Muscle layer of colon (tissue), 2 donors: ENCODE results near the gene CACFD1.

Experiments
- H3K27ac ChIP-seq: one replicate; pipeline ENCODE4 v1.7.0; 2013; ENCODE audit warnings: low read depth, mild to moderate bottlenecking, low read length, moderate library complexity
- H3K27me3 ChIP-seq, 2 donors: one replicate each; pipeline ENCODE4 v1.7.0; 2013; ENCODE audit warnings: low read length in 2 of 2, mild to moderate bottlenecking in 2 of 2; ENCODE audit not compliant: insufficient read depth in 2 of 2, control insufficient read depth in 1 of 2
- H3K36me3 ChIP-seq: one replicate; pipeline ENCODE4 v1.7.0; 2013; ENCODE audit warnings: mild to moderate bottlenecking, low read length; ENCODE audit not compliant: insufficient read depth
- H3K4me1 ChIP-seq: one replicate; pipeline ENCODE4 v1.7.0; 2013; ENCODE audit warnings: mild to moderate bottlenecking, low read length; ENCODE audit not compliant: insufficient read depth
- H3K4me3 ChIP-seq, 2 donors: one replicate each; pipeline ENCODE4 v1.7.0; 2013; ENCODE audit warnings: low read length in 2 of 2, low read depth in 1 of 2, mild to moderate bottlenecking in 1 of 2, moderate library complexity in 1 of 2
- H3K9ac ChIP-seq: one replicate; pipeline ENCODE4 v1.7.0; 2013; ENCODE audit warnings: low read length
- H3K9me3 ChIP-seq: one replicate; pipeline ENCODE4 v1.7.0; 2013; ENCODE audit warnings: mild to moderate bottlenecking, low read length
- donor health status: abdominal sarcoma.
- donor health status: Adenocarcinoma of cecum.

CACFD1 gene

GRCh38 chr9:133427658-133428348 lies 32.0 kb upstream of the CACFD1 start:
- Histone ChIP-seq H3K4me1 (no peaks in the 10 kb centered on the region), H3K36me3 (no peaks in the 10 kb centered on the region), H3K27me3 (peaks cover 9 to 25% of the 10 kb centered on the region in 2 donors), H3K4me3 (no peak overlapping the region), H3K9ac (no peak overlapping the region), H3K9me3 (no peaks in the 10 kb centered on the region), H3K27ac (no peak overlapping the region)

GRCh38 chr9:133428617-133429101 lies 31.1 kb upstream of the CACFD1 start:
- Histone ChIP-seq H3K9me3 (no peaks in the 10 kb centered on the region), H3K4me1 (no peaks in the 10 kb centered on the region), H3K27me3 (peaks cover 9 to 25% of the 10 kb centered on the region in 2 donors), H3K9ac (no peak overlapping the region), H3K36me3 (no peaks in the 10 kb centered on the region), H3K4me3 (no peak overlapping the region), H3K27ac (no peak overlapping the region)

GRCh38 chr9:133429214-133429613 lies 30.6 kb upstream of the CACFD1 start:
- Histone ChIP-seq H3K27ac (no peak overlapping the region), H3K9ac (no peak overlapping the region), H3K9me3 (no peaks in the 10 kb centered on the region), H3K4me3 (no peak overlapping the region), H3K4me1 (no peaks in the 10 kb centered on the region), H3K27me3 (peaks cover 9 to 25% of the 10 kb centered on the region in 2 donors), H3K36me3 (no peaks in the 10 kb centered on the region)

- no peak overlapping the region for H3K27ac ChIP-seq
- H3K9ac ChIP-seq: no peak overlapping the region
- no peaks in the 10 kb centered on the region for H3K9me3 ChIP-seq
- H3K4me3 ChIP-seq: no peak overlapping the region
- no peaks in the 10 kb centered on the region for H3K4me1 ChIP-seq
- H3K36me3 ChIP-seq: no peaks in the 10 kb centered on the region
- peaks cover 9 to 25% of the 10 kb centered on the region in 2 donors for H3K27me3 ChIP-seq
Observed at GRCh38 chr9:133429641-133430161, 30.1 kb upstream of the CACFD1 start.

- H3K4me1 ChIP-seq: no peaks in the 10 kb centered on the region
- H3K27me3 ChIP-seq: peaks cover 9 to 24% of the 10 kb centered on the region in 2 donors
- no peaks in the 10 kb centered on the region for H3K9me3 ChIP-seq
- H3K9ac ChIP-seq: no peak overlapping the region
- H3K4me3 ChIP-seq: no peak overlapping the region
- H3K36me3 ChIP-seq: no peaks in the 10 kb centered on the region
- no peak overlapping the region for H3K27ac ChIP-seq
Observed at GRCh38 chr9:133430244-133430643, 29.5 kb upstream of the CACFD1 start.

GRCh38 chr9:133433351-133433843 lies 26.4 kb upstream of the CACFD1 start:
- H3K9ac ChIP-seq: no peak overlapping the region
- no peak overlapping the region for H3K27ac ChIP-seq
- no peaks in the 10 kb centered on the region for H3K36me3 ChIP-seq
- no peaks in the 10 kb centered on the region for H3K9me3 ChIP-seq
- H3K4me3 ChIP-seq: no peak overlapping the region
- H3K4me1 ChIP-seq: no peaks in the 10 kb centered on the region
- H3K27me3 ChIP-seq: peaks cover 0 to 6% of the 10 kb centered on the region in 2 donors

- no peaks in the 10 kb centered on the region for H3K9me3 ChIP-seq
- no peaks in the 10 kb centered on the region for H3K36me3 ChIP-seq
- no peak overlapping the region for H3K27ac ChIP-seq
- H3K27me3 ChIP-seq: no peaks in the 10 kb centered on the region
- no peak overlapping the region for H3K9ac ChIP-seq
- H3K4me1 ChIP-seq: no peaks in the 10 kb centered on the region
- H3K4me3 ChIP-seq: no peak overlapping the region
Observed at GRCh38 chr9:133436681-133437080, 23.1 kb upstream of the CACFD1 start.

GRCh38 chr9:133437753-133438531 lies 21.8 kb upstream of the CACFD1 start:
- no peak overlapping the region for H3K9ac ChIP-seq
- H3K27ac ChIP-seq: no peak overlapping the region
- no peaks in the 10 kb centered on the region for H3K36me3 ChIP-seq
- H3K4me3 ChIP-seq: no peak overlapping the region
- H3K9me3 ChIP-seq: no peaks in the 10 kb centered on the region
- no peaks in the 10 kb centered on the region for H3K4me1 ChIP-seq
- H3K27me3 ChIP-seq: no peaks in the 10 kb centered on the region

- Histone ChIP-seq H3K27ac (no peak overlapping the region), H3K9ac (no peak overlapping the region), H3K27me3 (no peaks in the 10 kb centered on the region), H3K36me3 (no peaks in the 10 kb centered on the region), H3K4me3 (no peak overlapping the region), H3K4me1 (no peaks in the 10 kb centered on the region), H3K9me3 (no peaks in the 10 kb centered on the region)
Observed at GRCh38 chr9:133439337-133439736, 20.4 kb upstream of the CACFD1 start.

GRCh38 chr9:133440874-133441273 lies 18.9 kb upstream of the CACFD1 start:
- Histone ChIP-seq H3K36me3 (no peaks in the 10 kb centered on the region), H3K4me3 (no peak overlapping the region), H3K27ac (no peak overlapping the region), H3K9me3 (no peaks in the 10 kb centered on the region), H3K27me3 (no peaks in the 10 kb centered on the region), H3K4me1 (no peaks in the 10 kb centered on the region), H3K9ac (no peak overlapping the region)

- no peak overlapping the region for H3K4me3 ChIP-seq
- H3K9ac ChIP-seq: no peak overlapping the region
- H3K9me3 ChIP-seq: no peaks in the 10 kb centered on the region
- no peaks in the 10 kb centered on the region for H3K27me3 ChIP-seq
- H3K4me1 ChIP-seq: no peaks in the 10 kb centered on the region
- H3K36me3 ChIP-seq: no peaks in the 10 kb centered on the region
- no peak overlapping the region for H3K27ac ChIP-seq
Observed at GRCh38 chr9:133441571-133441970, 18.2 kb upstream of the CACFD1 start.
